ENCODE measurements around the gene PTPRM.

Gene PTPRM

DNA sequence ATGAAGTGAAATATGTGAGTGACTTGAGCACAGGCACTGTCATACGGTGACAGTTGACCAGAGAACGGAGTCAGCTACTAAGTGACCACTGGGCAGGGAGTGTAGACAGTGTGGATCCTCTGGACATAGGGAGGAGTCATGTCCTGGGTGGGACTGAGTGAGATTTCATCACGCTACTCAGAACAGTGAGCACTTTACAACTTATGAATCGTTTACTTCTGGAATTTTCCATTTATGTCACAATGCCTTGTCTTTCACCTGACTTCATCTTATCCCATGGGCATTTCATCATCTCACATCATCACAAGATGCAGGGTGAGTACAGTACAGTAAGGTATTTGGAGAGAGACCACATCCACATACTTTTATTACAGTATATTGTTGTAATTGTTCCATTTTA is 29.0 kb downstream of the PTPRM start:
- TF ChIP-seq, protein P1, sequence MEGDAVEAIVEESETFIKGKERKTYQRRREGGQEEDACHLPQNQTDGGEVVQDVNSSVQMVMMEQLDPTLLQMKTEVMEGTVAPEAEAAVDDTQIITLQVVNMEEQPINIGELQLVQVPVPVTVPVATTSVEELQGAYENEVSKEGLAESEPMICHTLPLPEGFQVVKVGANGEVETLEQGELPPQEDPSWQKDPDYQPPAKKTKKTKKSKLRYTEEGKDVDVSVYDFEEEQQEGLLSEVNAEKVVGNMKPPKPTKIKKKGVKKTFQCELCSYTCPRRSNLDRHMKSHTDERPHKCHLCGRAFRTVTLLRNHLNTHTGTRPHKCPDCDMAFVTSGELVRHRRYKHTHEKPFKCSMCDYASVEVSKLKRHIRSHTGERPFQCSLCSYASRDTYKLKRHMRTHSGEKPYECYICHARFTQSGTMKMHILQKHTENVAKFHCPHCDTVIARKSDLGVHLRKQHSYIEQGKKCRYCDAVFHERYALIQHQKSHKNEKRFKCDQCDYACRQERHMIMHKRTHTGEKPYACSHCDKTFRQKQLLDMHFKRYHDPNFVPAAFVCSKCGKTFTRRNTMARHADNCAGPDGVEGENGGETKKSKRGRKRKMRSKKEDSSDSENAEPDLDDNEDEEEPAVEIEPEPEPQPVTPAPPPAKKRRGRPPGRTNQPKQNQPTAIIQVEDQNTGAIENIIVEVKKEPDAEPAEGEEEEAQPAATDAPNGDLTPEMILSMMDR (IDR thresholded peaks at IDR 0.05; ENCODE audit: low read depth, low read length, poor library complexity, severe bottlenecking): no peak
- no peak for TF ChIP-seq EZH2phosphoT487 (IDR thresholded peaks at IDR 0.05; ENCODE audit: borderline replicate concordance, low read length)
- H3F3A ChIP-seq (ENCODE audit: control insufficient read depth, insufficient read depth): no peaks in the 10 kb centered on the region
- H4K20me1 ChIP-seq (ENCODE audit: control insufficient read depth, insufficient read depth, low read depth, low read length): no peaks in the 10 kb centered on the region
- no peak overlapping the region for H3K27ac ChIP-seq (ENCODE audit: low read depth, low read length)
- H3K79me2 ChIP-seq (ENCODE audit: control insufficient read depth, low read length): no peaks in the 10 kb centered on the region
- H3K4me3 ChIP-seq (ENCODE audit: low read length): no peak overlapping the region
- H3K9me2 ChIP-seq (replicated peaks; ENCODE audit: control insufficient read depth, low read length): no peaks in the 10 kb centered on the region
- no peaks in the 10 kb centered on the region for H3K27me3 ChIP-seq (ENCODE audit: control insufficient read depth, low read length)
- H3K36me3 ChIP-seq (ENCODE audit: control insufficient read depth, low read length): no peaks in the 10 kb centered on the region
- H3K9me3 ChIP-seq (ENCODE audit: control insufficient read depth, insufficient read depth, low read length): peaks cover 4% of the 10 kb centered on the region; the same call in 1 of the 2 replicates
- H3K4me2 ChIP-seq (ENCODE audit: low read length): no peak overlapping the region
- no peaks in the 10 kb centered on the region for H3K4me1 ChIP-seq (ENCODE audit: control insufficient read depth, low read length)

DNA sequence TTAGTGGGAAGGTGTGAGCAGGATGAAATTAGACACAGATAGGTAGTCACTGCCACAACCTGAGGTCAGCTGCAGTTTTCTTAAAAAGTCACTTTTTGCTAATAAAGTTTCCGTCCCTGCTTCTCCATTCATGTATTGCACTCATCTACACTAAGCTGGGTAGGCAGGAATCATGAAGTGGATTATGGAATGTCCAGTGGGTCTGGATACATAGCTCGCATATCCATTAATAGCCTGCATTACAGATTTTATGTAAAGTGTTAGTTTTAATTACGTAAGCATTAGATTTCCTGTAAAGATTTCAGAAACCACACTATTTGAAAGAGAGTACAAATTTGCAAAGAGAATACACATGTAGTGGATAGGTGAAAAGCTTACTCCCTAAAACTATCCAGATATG is 30.4 kb downstream of the PTPRM start:
- H3K4me3 ChIP-seq (ENCODE audit: low read length): no peak overlapping the region
- H3K4me2 ChIP-seq (ENCODE audit: low read length): no peak overlapping the region
- no peaks in the 10 kb centered on the region for H3K36me3 ChIP-seq (ENCODE audit: control insufficient read depth, low read length)
- H3K9me3 ChIP-seq (ENCODE audit: control insufficient read depth, insufficient read depth, low read length): peaks cover 4% of the 10 kb centered on the region; the same call in 1 of the 2 replicates
- no peak for TF ChIP-seq EZH2phosphoT487 (IDR thresholded peaks at IDR 0.05; ENCODE audit: borderline replicate concordance, low read length)
- TF ChIP-seq, protein P1 (IDR thresholded peaks at IDR 0.05; ENCODE audit: low read depth, low read length, poor library complexity, severe bottlenecking): no peak
- H3K4me1 ChIP-seq (ENCODE audit: control insufficient read depth, low read length): no peaks in the 10 kb centered on the region
- H3K27ac ChIP-seq (ENCODE audit: low read depth, low read length): no peak overlapping the region
- H4K20me1 ChIP-seq (ENCODE audit: control insufficient read depth, insufficient read depth, low read depth, low read length): no peaks in the 10 kb centered on the region
- H3K27me3 ChIP-seq (ENCODE audit: control insufficient read depth, low read length): no peaks in the 10 kb centered on the region
- no peaks in the 10 kb centered on the region for H3K79me2 ChIP-seq (ENCODE audit: control insufficient read depth, low read length)
- H3F3A ChIP-seq (ENCODE audit: control insufficient read depth, insufficient read depth): no peaks in the 10 kb centered on the region
- no peaks in the 10 kb centered on the region for H3K9me2 ChIP-seq (replicated peaks; ENCODE audit: control insufficient read depth, low read length)

DNA sequence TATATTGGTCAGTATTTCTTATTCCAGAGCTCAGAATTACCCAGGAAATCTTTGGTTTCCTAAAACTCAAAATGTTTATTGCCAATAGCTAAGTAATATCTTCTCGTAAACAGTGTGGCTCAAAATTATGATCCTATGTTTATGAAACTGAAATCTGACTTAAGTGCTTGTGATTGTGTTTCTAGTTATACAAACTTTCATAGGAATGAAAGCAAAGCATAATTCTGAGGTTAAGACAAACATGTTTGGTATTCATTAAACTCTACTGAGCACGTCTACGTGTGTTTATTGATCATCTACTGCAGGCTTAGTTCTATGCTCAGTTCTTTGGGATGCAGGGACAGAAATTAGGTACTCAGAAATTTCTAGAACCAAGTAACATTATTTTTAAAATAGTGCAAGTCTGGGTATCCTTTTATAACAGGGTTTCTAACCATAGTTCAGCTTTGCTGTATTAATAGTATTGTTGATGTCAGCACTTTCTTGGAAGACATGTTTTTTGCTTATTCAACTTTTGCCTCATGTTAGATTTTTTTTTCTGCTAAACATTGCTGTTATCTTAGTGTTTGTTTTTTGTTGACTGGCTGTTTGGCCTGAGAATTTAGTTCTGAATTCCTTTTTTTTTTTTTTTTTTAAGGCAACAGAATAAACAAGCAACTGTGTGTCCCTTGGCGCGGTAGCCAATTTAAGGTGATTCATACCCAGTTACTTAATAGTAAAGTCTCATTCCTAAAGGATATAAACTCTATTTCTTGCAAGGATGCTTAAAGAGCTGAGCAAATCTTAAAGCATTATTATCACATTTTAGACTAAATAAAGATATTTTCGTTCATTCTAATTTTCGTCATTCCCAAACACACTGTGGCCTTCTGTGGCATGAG is 31.3 kb downstream of the PTPRM start:
- peaks cover 4% of the 10 kb centered on the region; the same call in 1 of the 2 replicates for H3K9me3 ChIP-seq (ENCODE audit: control insufficient read depth, insufficient read depth, low read length)
- no peaks in the 10 kb centered on the region for H3K27me3 ChIP-seq (ENCODE audit: control insufficient read depth, low read length)
- H3K4me1 ChIP-seq (ENCODE audit: control insufficient read depth, low read length): no peaks in the 10 kb centered on the region
- no peak overlapping the region for H3K4me2 ChIP-seq (ENCODE audit: low read length)
- no peak overlapping the region for H3K4me3 ChIP-seq (ENCODE audit: low read length)
- H3K36me3 ChIP-seq (ENCODE audit: control insufficient read depth, low read length): no peaks in the 10 kb centered on the region
- no peaks in the 10 kb centered on the region for H3K79me2 ChIP-seq (ENCODE audit: control insufficient read depth, low read length)
- H3K27ac ChIP-seq (ENCODE audit: low read depth, low read length): no peak overlapping the region
- no peaks in the 10 kb centered on the region for H4K20me1 ChIP-seq (ENCODE audit: control insufficient read depth, insufficient read depth, low read depth, low read length)
- no peak for TF ChIP-seq EZH2phosphoT487 (IDR thresholded peaks at IDR 0.05; ENCODE audit: borderline replicate concordance, low read length)
- TF ChIP-seq, protein P1 (IDR thresholded peaks at IDR 0.05; ENCODE audit: low read depth, low read length, poor library complexity, severe bottlenecking): no peak
- H3F3A ChIP-seq (ENCODE audit: control insufficient read depth, insufficient read depth): no peaks in the 10 kb centered on the region
- no peaks in the 10 kb centered on the region for H3K9me2 ChIP-seq (replicated peaks; ENCODE audit: control insufficient read depth, low read length)
